CD4-positive, alpha-beta T cell (primary cell): ENCODE data around the gene ATF1. TPM values are rescaled to one million over a fixed set of nuclear protein-coding genes. Genes with fewer than 3 reads are reported as not detected.

Experiments
- total RNA-seq, 174 experiments: library from RNA in 2 of 174; stranded (reverse) in 2 of 174; gene quantifications; one replicate each; pipeline ENCODE4 v1.2.3 and lab custom pipeline; 2021 to 2026

The ATF1 gene
- total RNA-seq, 2 experiments from 2014 or later = 11.3 TPM

Other genes with a start within 250 kb of the ATF1 start
- not detected for gene TMPRSS12, start 78.8 kb downstream of the ATF1 start, total RNA-seq
- gene HIGD1C, start 188.4 kb downstream of the ATF1 start, total RNA-seq = not detected